GM21390 (cell line): ENCODE data around the gene HAPLN1.
A peak's percentile ranks its signal among the peaks of the same experiment; 100 is the strongest.
"Not testable (repeated sequence)": the region's sequence is repeated elsewhere in the genome, so short reads cannot be mapped to it uniquely, and the experiment has no call there.

Experiments used
- ATAC-seq: cut with Tn5 transposase; IDR thresholded peaks from one replicate; pipeline ENCODE4 v1.9.1; 2021; ENCODE audit not compliant: unreplicated experiment

Gene HAPLN1

DNA sequence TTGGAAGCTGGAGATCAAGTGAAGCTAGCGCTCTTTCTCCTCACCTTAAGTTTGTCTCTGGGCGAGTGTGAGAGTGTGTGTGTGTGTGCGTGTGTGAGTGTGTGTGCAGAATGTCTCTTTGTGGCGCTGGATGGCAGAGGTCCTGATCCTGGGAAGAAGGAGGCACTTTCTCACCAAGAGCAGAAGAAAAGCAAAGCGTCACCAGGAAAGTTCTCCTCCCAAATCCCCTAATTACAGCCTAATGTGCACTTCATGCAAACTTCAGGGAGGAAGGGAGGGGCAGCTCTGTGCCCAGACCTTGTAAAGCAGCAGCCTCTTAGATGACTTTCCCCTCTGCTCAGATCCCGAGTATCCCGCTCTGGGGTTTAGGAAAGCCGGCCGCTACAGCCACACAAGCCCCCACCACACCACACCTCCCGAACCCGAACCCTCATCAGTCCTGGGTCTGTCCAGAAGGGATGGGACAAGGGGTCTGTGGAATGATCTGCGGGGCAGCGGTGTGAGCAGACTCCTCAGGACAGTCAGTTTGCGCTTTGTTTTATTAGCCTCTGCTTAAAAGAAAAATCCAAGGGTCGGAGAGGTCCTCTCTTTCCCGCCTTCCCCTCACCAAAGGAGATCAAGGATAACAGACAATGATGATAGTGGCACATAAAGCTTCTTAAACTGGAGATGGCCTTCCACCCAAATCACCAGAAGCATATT, at the start of gene HAPLN1:
Gene HAPLN1 (minus strand): TSS at position 20 of the 702 bp plus-strand sequence. CDS start 47,332 bp downstream, outside the sequence.
- no peak for ATAC-seq

- no peak for ATAC-seq
These were observed 46.8 kb upstream of the HAPLN1 start for GRCh38 chr5:83767409-83767992.

DNA sequence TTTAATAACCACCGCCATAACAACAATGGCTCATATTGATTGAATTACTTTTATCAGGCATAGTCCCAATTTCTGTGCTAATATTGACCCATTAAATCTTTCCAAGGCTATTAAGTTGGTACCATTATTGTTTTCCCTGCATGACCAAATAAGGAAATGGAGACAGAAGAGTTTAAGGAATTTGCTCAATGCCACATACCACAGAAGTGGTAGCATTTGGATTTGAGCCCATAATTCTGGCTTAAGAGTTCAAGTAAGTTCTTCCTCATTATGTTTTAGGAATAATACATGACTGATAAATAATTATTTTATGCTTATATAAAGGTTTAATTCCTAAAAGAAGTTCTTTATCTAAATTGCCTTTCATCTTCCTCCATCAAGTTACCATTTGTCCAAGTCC, 43.4 kb upstream of the HAPLN1 start:
- no peak for ATAC-seq

GRCh38 chr5:83760579-83760978, 39.9 kb upstream of the HAPLN1 start:
- no peak for ATAC-seq

- ATAC-seq: no peak
These were observed 32.0 kb upstream of the HAPLN1 start for GRCh38 chr5:83752700-83753099.

DNA sequence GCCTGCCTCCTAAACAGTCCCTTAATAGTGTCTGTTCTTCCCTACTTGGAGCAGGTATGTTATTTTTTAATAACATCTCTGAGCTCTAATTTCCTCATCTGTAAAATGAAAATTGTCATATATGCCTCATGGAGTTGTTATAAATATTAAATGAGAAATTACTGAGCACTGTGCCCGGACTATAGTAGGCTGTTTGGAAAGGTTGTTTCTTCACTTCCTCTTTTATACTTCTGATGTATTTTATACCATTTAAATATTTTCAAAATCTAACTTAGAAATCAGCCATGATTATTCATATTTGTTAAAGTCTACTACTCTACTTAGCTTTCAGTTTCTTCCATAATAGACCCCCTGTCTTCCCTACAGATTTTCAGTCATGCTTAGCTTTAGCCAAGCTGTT, 30.5 kb upstream of the HAPLN1 start:
- no peak for ATAC-seq

- no peak for ATAC-seq
These were observed 30.1 kb upstream of the HAPLN1 start for GRCh38 chr5:83750749-83751148.

DNA sequence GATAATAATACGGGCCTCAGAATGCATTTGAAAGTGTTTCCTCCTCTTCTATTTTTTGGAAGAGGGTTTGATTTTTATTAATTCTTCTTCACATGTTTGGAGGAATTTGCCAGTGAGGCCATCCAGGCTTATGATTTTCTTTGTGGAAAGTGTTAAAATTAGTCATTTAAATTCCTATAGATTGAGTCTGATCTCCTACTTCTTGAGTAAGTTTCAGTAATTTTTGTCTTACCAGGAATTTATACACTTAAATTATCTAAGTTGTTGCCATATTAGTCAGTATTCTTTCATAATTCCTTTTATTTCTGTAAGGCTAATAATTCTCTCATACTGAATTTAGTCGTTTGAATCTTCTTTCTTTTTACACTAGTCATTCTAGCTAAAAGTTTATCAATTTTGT, 25.2 kb upstream of the HAPLN1 start:
- no peak for ATAC-seq

DNA sequence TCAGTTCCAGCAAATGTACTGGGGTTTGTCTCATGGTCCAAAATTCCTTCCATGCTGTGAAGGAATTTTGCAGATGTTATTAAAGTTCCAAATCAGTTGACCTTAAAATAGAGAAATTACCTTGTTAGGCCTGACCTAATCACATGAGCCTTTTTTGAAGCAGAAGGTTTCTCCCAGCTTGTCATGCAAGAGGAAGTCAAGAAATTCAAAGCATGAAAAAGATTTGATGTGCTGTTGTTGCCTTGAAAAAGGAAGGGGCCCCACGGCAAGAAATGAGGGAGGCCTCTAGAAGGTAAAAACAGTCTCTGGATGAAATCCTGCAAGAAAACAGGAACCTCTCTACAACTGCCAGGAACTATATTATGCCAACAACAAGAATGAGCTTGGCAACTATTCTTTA, 24.2 kb upstream of the HAPLN1 start:
- ATAC-seq: no peak

- ATAC-seq: no peak
These were observed 21.4 kb upstream of the HAPLN1 start for GRCh38 chr5:83742089-83742488.

DNA sequence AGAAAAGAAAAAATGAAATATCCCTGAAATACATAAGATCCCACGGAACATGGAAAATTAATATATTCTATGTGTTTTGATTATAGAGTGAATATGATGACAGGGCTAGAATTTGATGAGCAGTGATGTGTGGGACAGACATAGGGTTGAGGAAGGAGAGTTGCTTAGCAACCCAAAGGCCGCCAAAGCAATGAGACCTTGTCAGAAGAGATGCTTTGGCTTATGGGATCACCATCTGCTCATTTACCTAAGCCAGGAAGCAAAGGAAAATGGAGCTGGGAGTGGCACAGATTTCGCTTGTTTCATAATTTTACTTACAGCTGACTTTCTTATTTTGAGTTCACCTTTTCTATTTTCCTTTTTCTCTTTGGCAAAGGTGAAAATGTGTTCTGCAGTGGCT, 20.9 kb upstream of the HAPLN1 start:
- ATAC-seq: no peak

DNA sequence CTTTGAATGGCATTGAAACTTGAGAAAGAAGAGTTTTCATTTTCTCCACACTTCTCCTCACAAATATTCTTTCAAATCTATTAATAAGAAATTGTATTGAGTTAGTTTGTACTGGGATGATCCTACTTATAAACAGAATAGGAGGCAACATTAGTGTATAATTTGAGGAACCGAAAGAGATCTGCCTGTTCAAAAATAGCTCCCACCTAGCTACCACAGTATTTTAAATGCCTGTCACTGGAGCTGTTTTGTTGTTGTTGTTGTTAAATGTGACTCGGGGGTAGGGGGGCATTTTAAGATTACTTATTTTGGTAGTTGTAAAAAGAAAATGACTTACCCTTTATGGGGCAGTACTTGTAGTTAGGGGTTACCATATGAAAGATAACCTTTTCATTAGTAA, 20.1 kb upstream of the HAPLN1 start:
- no peak for ATAC-seq

DNA sequence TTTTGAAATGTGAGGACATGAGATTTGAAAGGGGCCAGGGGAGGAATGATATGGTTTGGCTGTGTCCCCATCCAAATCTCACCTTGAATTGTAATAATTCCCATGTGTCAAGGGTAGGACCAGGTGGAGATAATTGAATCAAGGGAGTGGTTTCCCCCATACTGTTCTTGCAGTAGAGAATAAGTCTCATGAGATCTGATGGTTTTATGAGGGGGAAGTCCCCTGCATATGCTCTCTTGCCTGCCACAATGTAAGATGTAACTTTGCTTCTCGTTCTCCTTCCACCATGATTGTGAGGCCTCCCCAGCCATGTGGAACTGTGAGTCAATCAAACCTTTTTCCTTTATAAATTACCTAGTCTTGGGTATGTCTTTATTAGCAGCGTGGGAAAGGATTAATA, 15.5 kb upstream of the HAPLN1 start:
- not testable (repeated sequence) for ATAC-seq

- ATAC-seq: not testable (repeated sequence)
These were observed 14.4 kb upstream of the HAPLN1 start for GRCh38 chr5:83735058-83735457.

DNA sequence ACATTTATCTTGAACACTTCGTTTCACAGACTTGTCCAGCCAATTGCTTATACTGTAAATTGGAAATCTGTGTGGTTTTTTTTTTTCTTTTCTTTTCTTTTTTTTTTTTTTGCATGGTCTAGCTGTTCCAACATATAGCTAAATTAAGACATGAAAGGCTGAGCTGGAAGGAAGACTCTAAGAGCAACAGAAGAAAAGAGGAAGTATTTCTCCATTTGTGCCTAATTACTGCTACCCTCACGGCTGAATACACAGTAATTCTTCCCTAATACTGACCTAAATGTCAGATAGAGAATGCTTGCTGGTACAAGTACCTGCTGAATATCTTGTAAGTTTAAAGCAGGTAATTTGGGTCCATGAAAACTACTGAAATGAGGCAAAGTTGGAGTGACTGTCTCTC, 11.0 kb upstream of the HAPLN1 start:
- no peak for ATAC-seq

GRCh38 chr5:83729362-83729761, 8.7 kb upstream of the HAPLN1 start:
- ATAC-seq: no peak

- ATAC-seq: no peak
These were observed 6.3 kb upstream of the HAPLN1 start for GRCh38 chr5:83726912-83727311.

- no peak for ATAC-seq
These were observed 4.3 kb upstream of the HAPLN1 start for GRCh38 chr5:83724935-83725334.

DNA sequence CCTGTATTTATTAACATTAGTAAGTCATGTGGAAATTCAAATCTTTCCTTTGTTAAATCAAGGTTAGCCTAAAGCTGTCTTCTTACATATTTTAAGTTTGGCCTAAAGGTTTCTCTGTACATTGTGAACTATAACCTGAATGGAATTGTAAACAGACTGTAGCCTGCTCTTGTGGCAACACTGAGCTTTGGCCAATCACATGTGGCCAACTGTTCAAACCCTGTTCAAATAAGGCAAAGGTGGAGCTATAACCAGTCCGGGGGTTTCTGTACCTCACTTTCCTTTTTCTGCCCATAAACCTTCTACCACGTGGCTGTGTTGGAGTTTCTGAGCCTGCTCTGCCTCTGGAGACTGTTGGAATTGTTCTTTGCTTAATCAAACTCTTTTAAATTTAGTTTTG, 3.3 kb upstream of the HAPLN1 start:
- no peak for ATAC-seq

DNA sequence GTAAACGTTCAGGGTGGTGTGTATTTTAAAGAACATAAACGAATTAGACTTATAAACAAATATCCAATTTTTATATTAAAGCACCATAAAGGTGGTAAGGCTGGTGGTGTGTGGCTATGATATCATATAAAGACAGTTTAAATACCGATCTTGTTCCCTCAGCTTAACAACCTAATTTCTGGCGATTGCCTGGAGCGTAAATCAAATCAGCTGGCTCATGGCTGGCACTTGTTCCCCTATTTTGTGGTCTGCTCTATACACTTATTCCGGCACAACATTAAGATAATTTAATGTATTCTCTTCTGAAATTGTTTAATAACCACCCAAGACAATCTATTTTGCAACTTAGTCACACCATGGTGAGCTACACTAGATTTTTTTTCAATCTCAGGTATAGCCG, 2.4 kb upstream of the HAPLN1 start:
- no peak for ATAC-seq

GRCh38 chr5:83721953-83722901, 1.6 kb upstream of the HAPLN1 start:
- ATAC-seq: peak; percentile 73
